T1000 (cell line): ENCODE results near the gene B9D1.

Experiments
- DNase-seq: peaks from one replicate; lab custom pipeline; 2025; ENCODE audit warnings: mixed read lengths; lab: John Stamatoyannopoulos, UW

The B9D1 gene

DNA sequence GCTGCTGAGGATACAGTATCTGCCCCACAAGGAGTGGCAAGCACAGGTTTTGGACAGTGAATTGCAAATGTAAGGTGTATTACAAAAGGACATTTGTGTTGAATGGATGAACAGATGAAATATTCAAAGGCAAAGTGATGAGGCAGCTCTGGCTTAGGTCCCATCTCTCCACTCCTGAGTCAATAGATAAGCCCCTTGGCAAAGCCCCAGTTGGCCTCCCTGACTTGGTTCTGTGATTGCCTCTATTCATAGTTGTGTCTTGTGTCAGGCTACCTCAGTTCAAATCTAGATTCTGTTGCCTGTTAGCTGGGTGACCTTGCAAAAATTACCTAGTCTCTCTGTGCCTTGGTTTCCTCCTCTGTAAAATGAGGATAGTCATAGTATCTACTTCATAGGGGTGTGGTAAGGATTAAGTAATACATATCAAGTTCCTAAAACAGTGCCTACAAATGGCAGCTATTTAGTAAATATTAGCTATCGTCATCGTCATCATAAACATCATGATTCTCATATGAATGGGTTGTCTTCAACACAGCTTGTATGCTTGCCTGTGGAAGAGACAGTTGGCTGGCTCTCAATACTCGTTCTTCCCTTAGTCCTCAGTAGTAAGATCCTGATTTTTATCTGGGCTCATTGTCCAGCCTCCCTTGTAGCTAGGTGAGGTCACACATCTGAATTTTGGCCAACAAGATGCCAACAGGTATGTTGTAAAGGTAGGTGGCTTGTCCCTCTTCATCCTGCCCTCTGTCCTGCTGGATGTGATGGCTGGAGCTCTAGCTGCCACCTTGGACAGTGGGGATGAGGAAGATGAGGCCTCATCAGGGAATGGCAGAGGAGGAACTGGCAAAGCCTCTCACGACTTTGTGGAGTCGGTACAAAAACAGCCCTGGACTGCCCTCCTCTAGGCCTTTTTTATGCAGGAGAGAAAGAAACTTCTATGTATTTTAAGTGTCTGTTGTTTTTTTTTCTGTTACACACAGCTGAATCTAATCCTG, 26.6 kb upstream of the B9D1 start:
- no peak for DNase-seq

DNA sequence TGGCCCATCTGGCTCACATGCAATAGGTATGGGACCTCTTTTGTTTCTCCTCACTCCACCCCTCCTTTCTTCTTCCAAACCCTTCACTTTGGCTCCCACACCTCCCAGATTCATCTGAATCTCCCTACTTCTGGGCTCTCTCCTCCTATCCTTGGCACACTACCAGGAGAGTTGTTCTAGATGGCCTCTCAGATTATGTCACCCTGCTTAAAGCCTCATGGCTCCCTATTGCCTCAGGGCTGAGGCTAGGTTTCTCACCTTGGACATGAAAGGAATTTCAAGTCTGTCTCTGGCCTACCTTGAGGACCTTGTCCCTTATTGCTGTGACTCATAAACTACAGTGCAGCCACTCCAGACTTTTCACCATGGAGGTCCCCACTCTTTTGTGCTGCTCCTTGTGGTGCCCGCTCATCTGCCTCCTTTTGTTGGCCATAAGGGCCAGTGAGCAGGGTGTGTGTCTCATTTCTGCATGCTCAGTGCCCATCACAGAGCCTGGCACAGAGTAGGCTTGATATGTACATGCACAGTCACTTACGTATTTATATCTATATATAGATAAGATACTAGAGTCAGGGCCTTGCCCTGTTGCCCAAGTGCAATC, 25.5 kb upstream of the B9D1 start:
- peak; percentile 7 for DNase-seq

DNA sequence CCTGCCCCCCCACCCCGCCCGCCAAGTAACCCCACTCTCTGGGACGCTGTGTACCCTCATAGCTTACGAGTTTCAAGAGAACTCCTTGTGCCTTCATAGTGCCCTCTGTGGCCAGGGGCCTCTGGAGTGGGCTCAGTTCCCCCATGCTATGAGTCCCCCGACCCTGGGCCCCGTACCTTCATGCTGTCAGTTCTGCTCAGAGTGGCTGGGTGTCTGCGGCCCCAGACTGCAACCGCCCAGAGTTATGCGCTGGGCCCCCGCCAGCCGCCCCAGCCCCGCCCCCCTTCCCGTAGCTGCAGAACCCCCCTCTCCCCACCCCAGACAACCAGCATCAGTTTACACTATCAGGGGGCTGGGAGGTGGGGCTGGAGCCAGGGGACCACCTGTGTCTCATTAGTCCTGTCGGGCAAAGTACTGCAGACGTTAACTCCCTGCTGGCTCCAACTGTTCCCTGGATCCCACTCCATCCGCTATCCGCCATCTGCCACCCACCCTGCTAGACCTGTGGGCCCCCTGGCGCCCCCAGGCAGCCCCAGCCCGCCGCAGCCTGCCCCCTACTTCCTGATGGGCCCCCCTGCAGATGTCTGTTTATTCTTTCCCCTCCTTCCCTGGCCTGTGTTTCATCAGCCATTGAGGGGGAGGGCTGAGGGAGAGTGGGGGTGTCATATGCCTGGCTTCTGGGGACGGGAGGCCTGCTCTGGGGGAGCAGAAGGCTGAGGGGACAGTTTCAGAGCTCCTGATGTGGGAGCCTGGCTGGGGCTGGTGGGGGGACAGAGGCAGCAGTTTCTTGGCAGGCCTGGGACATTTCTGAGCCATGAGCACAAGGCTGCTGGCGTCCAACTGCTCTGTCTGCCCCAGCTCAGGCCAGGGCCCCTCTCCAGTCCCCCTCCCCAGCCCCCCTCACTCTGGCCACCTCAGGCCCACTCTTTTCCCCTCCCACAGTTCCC, 24.7 kb upstream of the B9D1 start, which contains the start of gene MFAP4:
Gene MFAP4, minus strand, starts transcription at position 217 of the 947 bp plus-strand sequence. Its CDS starts 35 bp downstream, at position 182.
- peak; percentile 7 for DNase-seq

GRCh38 chr17:19386051-19386929, 23.8 kb upstream of the B9D1 start:
- DNase-seq, result peak; percentile 68

GRCh38 chr17:19385521-19385983, 23.0 kb upstream of the B9D1 start:
- no peak for DNase-seq

DNA sequence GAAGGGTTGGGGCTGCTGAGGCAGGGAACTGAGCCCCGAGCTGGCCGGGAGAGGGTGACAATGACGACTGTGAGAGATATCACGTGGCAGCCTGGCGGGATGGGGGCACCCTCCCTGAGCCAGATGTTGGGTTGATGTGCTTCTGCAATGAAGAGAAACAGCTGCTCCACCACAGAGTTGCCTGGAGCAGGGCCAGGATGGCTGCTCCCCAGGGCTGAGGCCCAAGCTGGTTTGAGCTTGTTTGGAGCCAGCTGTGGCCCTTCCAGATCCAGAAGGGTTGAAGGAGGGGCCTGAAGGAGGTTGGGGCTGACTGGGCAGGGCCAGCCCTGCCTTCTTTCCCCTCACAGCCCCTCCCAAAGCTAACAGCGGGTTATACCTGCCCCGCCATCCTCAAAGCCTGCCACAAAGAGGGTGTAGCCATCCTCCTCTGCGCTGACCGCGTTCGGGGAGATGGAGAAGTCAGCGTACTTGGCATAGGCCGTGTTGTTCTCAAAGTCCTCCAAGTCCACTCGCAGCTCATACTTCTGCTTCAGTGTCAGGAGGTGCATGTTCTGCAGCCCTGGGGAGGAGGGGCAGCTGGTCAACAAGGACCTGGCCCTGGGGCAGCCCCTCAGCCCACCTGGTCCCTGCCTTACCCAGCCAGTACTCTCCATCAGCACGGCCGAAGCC, 22.3 kb upstream of the B9D1 start:
- DNase-seq, result no peak

DNA sequence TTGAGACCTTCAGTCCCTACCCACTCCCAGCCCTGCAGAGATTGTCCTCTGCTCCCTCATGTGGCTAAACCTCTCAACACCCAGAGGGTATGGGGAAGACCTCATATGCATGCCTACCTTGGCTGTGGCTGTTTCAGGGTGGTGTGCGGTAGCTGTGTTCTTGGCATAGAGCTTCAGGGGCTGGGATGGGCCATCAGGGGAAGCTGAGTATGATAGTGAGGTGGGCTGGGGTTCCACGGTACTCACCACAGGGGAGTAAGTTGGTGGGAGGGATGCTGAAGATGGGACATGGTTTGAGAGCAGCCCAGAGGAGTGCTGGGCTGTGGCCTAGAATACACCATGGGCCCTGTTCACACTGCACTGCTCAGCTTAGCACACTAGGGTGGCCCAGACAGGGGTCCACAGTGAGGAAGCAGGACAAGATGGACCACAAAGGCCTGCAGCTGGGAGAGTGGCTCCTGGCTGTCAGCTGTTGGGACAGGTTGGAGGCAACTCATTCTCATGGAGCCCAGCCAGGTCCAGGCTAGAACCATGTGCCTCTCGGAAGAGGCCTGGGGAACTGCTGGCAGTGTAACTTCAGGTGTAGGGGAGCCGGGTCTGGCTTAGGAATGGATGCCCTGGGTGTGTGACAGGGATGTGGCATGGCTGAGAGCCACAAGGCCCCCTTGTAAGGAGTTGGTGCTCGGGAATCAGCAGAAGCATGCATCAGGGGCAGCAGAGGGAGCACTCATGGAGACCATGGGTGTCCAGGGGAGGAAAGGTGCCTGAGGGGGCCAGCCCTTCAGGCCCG, 21.4 kb upstream of the B9D1 start:
- DNase-seq, result no peak

DNA sequence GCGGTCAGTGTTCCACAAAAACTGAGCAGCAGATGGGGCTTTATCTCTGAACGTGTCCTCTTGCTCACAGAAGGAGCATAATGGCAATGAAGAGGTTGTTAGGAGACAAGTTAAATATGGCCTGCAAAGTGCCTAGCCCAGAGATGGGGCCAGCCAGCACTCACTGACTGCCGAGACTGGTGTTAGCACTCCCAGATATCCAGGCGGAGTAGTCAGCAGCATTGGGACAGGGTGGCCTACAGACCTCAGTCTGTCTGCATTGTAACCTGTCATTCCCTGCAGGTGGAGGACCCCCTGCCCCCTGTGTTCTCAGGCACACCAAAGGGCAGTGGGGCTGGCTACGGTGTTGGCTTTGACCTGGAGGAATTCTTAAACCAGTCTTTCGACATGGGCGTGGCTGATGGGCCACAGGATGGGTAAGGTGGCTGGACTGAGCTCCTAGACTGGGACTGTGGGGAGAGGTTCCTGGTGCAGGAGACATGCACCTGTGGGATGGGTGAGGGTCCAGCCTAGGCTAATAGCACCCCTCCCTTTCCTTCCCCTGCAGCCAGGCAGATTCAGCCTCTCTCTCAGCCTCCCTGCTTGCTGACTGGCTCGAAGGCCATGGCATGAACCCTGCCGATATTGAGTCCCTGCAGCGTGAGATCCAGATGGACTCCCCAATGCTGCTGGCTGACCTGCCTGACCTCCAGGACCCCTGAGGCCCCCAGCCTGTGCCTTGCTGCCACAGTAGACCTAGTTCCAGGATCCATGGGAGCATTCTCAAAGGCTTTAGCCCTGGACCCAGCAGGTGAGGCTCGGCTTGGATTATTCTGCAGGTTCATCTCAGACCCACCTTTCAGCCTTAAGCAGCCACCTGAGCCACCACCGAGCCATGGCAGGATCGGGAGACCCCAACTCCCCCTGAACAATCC, 20.3 kb upstream of the B9D1 start:
- DNase-seq, result no peak

- no peak for DNase-seq
These were observed 19.4 kb upstream of the B9D1 start for GRCh38 chr17:19381741-19382444.

DNA sequence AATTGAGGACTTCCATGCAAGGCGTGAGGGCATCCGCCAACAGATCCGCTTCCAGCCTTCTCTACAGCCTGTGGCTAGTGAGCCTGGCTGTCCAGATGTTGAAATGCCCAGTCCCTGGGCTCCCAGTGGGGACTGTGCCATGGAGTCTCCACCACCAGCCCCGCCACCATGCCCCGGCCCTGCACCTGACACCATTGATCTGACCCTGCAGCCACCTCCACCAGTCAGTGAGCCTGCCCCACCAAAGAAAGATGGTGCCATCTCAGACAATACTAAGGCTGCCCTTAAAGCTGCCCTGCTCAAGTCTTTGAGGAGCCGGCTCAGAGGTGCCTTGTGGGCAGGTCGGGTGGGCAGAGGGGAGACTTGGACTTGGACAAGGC, 18.8 kb upstream of the B9D1 start:
- no peak for DNase-seq

DNA sequence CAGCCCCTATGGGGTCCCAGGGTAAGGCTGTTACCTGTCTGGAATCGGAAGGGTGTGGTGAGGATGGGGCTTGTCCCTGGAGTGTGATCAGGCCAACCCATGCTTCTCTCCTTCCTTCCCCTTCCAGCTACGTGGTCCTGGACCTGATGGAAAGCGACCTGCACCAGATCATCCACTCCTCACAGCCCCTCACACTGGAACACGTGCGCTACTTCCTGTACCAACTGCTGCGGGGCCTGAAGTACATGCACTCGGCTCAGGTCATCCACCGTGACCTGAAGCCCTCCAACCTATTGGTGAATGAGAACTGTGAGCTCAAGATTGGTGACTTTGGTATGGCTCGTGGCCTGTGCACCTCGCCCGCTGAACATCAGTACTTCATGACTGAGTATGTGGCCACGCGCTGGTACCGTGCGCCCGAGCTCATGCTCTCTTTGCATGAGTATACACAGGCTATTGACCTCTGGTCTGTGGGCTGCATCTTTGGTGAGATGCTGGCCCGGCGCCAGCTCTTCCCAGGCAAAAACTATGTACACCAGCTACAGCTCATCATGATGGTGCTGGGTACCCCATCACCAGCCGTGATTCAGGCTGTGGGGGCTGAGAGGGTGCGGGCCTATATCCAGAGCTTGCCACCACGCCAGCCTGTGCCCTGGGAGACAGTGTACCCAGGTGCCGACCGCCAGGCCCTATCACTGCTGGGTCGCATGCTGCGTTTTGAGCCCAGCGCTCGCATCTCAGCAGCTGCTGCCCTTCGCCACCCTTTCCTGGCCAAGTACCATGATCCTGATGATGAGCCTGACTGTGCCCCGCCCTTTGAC, 18.2 kb upstream of the B9D1 start:
- DNase-seq, result no peak

- DNase-seq, result no peak
These were observed 17.0 kb upstream of the B9D1 start for GRCh38 chr17:19379361-19380065.

DNA sequence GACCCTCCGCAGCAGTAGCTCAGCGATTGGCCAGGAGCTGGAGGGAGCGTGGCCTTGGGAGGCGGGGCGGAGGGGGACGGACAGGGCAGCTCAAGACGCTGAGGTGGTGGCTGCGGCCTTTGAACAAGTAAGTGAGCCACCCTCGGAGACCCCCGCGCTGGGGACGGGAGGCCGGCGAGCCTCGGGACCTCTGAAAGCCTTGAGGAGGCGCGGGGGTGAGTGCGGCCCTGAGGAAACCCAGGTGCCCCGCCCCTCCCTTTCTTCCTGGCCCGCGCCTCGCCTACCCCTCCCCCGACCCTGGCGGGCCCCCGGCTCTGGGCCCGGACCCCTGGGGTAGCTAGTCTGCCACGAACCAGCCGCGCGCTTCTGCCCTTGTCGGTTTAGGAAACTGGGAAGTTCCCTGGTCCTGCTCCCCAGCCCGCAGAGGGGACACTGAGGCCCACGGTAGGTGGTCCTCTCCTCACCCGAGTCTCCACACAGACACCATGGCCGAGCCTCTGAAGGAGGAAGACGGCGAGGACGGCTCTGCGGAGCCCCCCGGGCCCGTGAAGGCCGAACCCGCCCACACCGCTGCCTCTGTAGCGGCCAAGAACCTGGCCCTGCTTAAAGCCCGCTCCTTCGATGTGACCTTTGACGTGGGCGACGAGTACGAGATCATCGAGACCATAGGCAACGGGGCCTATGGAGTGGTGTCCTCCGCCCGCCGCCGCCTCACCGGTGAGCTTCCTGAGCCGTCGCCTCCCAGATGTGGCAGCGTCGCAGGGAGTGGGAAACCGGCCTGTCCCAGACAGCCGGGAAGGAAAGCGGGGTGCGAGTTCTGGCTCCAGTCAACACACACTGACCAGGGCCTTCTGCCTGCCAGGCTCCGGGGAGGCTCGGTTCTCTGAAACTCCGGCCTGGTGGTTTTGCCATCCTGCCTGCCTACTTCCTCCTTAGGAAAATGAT, 16.2 kb upstream of the B9D1 start, which contains the start of gene MAPK7:
Gene MAPK7, plus strand, starts transcription at position 83 of the 945 bp plus-strand sequence. Its CDS starts 403 bp downstream, at position 486.
- no peak for DNase-seq

DNA sequence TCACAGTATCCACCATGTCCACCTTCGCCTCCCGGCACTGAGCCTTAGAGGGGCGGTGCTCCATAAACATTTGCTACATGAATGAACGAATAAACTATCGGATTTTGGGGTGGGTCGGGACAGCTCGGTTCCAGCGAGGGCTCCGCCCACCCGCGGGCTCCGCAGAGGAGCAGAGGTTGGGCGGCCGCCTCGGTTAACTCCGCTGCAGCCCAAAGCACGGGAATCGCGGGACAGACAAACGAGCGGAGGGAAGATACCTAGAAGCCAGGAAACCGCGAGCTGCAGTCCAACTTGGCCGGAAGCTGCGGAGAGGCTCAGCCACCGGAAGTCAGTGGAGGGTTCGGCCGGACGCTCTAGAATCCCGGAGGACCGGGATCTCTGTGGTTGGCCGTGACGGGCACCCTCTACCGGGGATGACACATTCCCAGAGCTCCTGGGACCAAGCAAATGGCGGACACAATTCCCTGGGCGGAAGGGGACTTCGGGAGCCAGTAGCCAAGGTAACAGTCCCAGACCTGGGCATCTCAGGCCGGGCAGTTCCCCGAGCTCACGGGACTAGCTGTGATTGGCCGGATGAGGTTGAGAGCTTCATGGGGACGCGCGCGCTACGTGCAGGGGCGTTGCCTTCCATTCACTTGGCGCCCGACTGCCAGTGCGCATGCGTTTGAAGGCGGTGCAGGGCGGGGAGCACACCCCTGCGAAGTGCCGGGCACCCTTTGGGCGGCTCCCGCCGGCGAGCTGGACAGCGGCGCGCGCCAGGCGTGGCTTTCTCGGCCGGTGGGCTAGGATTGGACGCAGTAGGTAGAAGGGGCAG, 15.3 kb upstream of the B9D1 start:
- peak; percentile 99 for DNase-seq
